Measurements from ENCODE around the gene MDM1. TPM values are rescaled to one million over a fixed set of nuclear protein-coding genes. Genes with fewer than 3 reads are reported as not detected.

Gene MDM1
- total and polyA plus RNA-seq, 2 of the 13 experiments (the other 11 are each of a cell fraction or from before 2014, with no cell fraction given), result 4.6 to 15.2 TPM

- TF ChIP-seq SALL2 (CRISPR knock-in tag; IDR thresholded peaks at IDR 0.05), result no peak
- peak; percentile 49; the same call in 1 of the 2 replicates for TF ChIP-seq TAF1 (CRISPR knock-in tag; IDR thresholded peaks at IDR 0.05)
- TF ChIP-seq, protein P1, sequence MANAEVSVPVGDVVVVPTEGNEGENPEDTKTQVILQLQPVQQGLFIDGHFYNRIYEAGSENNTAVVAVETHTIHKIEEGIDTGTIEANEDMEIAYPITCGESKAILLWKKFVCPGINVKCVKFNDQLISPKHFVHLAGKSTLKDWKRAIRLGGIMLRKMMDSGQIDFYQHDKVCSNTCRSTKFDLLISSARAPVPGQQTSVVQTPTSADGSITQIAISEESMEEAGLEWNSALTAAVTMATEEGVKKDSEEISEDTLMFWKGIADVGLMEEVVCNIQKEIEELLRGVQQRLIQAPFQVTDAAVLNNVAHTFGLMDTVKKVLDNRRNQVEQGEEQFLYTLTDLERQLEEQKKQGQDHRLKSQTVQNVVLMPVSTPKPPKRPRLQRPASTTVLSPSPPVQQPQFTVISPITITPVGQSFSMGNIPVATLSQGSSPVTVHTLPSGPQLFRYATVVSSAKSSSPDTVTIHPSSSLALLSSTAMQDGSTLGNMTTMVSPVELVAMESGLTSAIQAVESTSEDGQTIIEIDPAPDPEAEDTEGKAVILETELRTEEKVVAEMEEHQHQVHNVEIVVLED (CRISPR knock-in tag; IDR thresholded peaks at IDR 0.05; ENCODE audit: borderline replicate concordance), result no peak; the same call in 1 of the 2 replicates
- TF ChIP-seq TMF1 (CRISPR knock-in tag; IDR thresholded peaks at IDR 0.05; ENCODE audit: low read depth), result no peak
- TF ChIP-seq ZNF260 (CRISPR knock-in tag; IDR thresholded peaks at IDR 0.05; ENCODE audit: borderline replicate concordance, low read depth), result no peak
- no peak for TF ChIP-seq FOXJ3 (CRISPR knock-in tag; IDR thresholded peaks at IDR 0.05; ENCODE audit: borderline replicate concordance)
- no peak for TF ChIP-seq KLF12 (CRISPR knock-in tag; IDR thresholded peaks at IDR 0.05; ENCODE audit: borderline replicate concordance)
- TF ChIP-seq ZNF24 (IDR thresholded peaks at IDR 0.05), result no peak
- no peak for TF ChIP-seq TFAP4 (IDR thresholded peaks at IDR 0.05; ENCODE audit: borderline replicate concordance, low read depth)
- TF ChIP-seq ZBTB1 (CRISPR knock-in tag; IDR thresholded peaks at IDR 0.05; ENCODE audit: borderline replicate concordance), result no peak
- TF ChIP-seq THYN1 (CRISPR knock-in tag; IDR thresholded peaks at IDR 0.05; ENCODE audit: borderline replicate concordance, low read depth), result no peak
- no peak for TF ChIP-seq CC2D1A (CRISPR knock-in tag; IDR thresholded peaks at IDR 0.05)
- TF ChIP-seq ZNF44 (CRISPR knock-in tag; IDR thresholded peaks at IDR 0.05), result no peak
- no peak for TF ChIP-seq MLLT10 (CRISPR knock-in tag; IDR thresholded peaks at IDR 0.05)
- no peak for TF ChIP-seq SNAPC4 (CRISPR knock-in tag; IDR thresholded peaks at IDR 0.05)
- no peak for TF ChIP-seq ZNF749 (CRISPR knock-in tag; IDR thresholded peaks at IDR 0.05; ENCODE audit: borderline replicate concordance)
- peak; percentile 36; the same call in 1 of the 2 replicates for TF ChIP-seq SETDB1 (CRISPR knock-in tag; IDR thresholded peaks at IDR 0.05; ENCODE audit: borderline replicate concordance)
- TF ChIP-seq CAMTA2 (CRISPR knock-in tag; IDR thresholded peaks at IDR 0.05; ENCODE audit: borderline replicate concordance), result no peak
- TF ChIP-seq, protein P2, sequence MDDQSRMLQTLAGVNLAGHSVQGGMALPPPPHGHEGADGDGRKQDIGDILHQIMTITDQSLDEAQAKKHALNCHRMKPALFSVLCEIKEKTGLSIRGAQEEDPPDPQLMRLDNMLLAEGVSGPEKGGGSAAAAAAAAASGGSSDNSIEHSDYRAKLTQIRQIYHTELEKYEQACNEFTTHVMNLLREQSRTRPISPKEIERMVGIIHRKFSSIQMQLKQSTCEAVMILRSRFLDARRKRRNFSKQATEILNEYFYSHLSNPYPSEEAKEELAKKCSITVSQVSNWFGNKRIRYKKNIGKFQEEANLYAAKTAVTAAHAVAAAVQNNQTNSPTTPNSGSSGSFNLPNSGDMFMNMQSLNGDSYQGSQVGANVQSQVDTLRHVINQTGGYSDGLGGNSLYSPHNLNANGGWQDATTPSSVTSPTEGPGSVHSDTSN (CRISPR knock-in tag; IDR thresholded peaks at IDR 0.05; ENCODE audit: borderline replicate concordance), result no peak
- peak; percentile 76 for TF ChIP-seq KAT8 (CRISPR knock-in tag; IDR thresholded peaks at IDR 0.05)
- TF ChIP-seq KDM1A (CRISPR knock-in tag; IDR thresholded peaks at IDR 0.05), result no peak
These were observed at the start of gene MDM1 (continued) for GRCh38 chr12:68331869-68332727.
